Stimulated activated naive CD8-positive, alpha-beta T cell treated with anti-CD3 and anti-CD28 coated beads, Interleukin-15, Interleukin-2, amounts not matched to agents 100 ng/mL and 50 ng/mL, for 24 hours (primary cell): ENCODE data around the gene ZBTB46.

Experiments used
- H3K27ac Mint-ChIP-seq: one replicate; pipeline ENCODE4 v1.8.0; 2021; ENCODE audit warnings: mild to moderate bottlenecking, mixed read lengths
- H3K27me3 Mint-ChIP-seq: one replicate; pipeline ENCODE4 v1.8.0; 2021; ENCODE audit warnings: mixed read lengths
- H3K36me3 Mint-ChIP-seq: one replicate; pipeline ENCODE4 v1.8.0; 2021; ENCODE audit warnings: low read depth, mixed read lengths
- H3K4me1 Mint-ChIP-seq: one replicate; pipeline ENCODE4 v1.8.0; 2021; ENCODE audit warnings: low read depth, mixed read lengths
- H3K4me3 Mint-ChIP-seq: one replicate; pipeline ENCODE4 v1.8.0; 2021; ENCODE audit warnings: mild to moderate bottlenecking, mixed read lengths
- H3K9me3 Mint-ChIP-seq: one replicate; pipeline ENCODE4 v1.8.0; 2021; ENCODE audit warnings: mixed read lengths

Gene ZBTB46

GRCh38 chr20:63748934-63749270, 82.2 kb downstream of the ZBTB46 start:
- Mint-ChIP-seq H3K9me3 (no peaks in the 10 kb centered on the region), H3K4me1 (peaks cover 8% of the 10 kb centered on the region), H3K4me3 (no peak overlapping the region), H3K27ac (no peak overlapping the region), H3K27me3 (no peaks in the 10 kb centered on the region), H3K36me3 (no peaks in the 10 kb centered on the region)

DNA sequence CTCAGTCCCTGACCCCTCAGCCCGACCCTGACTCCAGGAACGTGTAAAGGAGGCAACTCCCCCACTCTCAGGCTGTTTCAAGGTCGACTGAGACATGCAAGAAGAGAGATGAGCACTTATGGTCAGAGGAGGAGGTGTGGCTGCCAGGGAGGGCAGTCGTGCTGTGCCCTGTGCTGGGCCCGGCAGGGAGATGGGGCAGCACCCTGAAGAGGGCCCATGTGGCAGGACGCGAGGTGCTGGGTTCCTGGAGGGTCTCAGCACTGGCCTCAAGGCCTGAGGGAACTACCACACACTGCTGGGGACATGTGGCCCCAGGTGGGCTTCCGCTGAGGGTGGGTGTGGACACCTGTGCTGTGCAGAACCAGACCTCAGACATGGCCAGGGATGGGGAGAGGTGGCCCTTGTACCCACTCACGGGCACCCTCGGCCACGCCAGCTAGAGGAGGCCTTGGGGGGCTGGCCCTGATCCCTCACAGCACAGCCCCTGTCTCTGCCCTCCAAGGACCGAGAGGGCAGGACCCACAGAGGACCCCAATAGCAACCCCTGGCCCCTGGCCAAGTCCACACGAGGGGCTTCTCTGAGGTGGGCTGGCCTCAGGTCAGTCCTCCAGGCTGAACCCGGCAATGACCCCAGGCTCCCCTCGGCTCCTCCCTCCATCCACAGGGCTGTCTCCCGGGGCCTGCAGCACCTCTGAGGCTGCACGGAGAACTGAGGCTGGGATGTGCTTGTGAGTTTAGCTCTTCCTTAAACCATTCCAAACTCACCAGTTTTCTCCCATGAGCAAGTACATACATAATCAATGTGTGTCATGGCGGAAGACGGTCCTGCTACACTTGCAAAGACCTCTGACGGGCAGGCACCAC, 82.8 kb downstream of the ZBTB46 start:
- Mint-ChIP-seq H3K4me1 (peaks cover 8% of the 10 kb centered on the region), H3K9me3 (no peaks in the 10 kb centered on the region), H3K27me3 (no peaks in the 10 kb centered on the region), H3K27ac (no peak overlapping the region), H3K4me3 (no peak overlapping the region), H3K36me3 (no peaks in the 10 kb centered on the region)

GRCh38 chr20:63747622-63748069, 83.4 kb downstream of the ZBTB46 start:
- no peaks in the 10 kb centered on the region for H3K9me3 Mint-ChIP-seq
- no peak overlapping the region for H3K27ac Mint-ChIP-seq
- no peak overlapping the region for H3K4me3 Mint-ChIP-seq
- no peaks in the 10 kb centered on the region for H3K27me3 Mint-ChIP-seq
- H3K36me3 Mint-ChIP-seq, result no peaks in the 10 kb centered on the region
- H3K4me1 Mint-ChIP-seq, result peaks cover 8% of the 10 kb centered on the region

DNA sequence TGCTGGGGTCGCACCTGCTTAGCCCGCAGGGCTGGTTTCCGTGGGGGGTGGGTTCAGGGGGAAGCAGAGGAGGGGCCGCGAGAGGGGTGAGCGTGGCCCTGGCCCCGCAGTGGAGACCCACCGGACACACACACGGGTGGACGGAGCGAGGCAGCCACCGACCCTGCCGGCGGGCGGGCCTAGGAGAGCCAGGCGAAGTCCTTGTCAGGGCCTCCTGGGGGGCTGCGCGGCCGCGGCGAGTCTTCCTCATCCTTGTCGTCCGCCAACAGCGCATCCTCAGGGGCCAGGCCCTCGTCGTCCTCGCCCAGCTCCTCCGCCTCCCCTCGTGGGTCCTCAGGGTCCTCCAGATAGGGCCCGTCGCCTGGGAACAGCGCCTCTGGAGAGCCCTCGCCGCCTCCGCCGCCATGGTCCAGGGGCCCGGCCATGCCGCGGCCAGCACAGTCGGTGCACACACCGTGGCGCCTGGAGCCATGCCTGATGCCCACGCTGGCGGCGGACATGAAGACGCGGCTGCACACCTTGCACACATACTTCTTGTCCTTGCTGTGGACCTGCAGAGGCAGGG, 84.2 kb downstream of the ZBTB46 start:
- H3K4me3 Mint-ChIP-seq, result no peak overlapping the region
- H3K27me3 Mint-ChIP-seq, result no peaks in the 10 kb centered on the region
- peaks cover 8% of the 10 kb centered on the region for H3K4me1 Mint-ChIP-seq
- no peaks in the 10 kb centered on the region for H3K36me3 Mint-ChIP-seq
- no peak overlapping the region for H3K27ac Mint-ChIP-seq
- H3K9me3 Mint-ChIP-seq, result no peaks in the 10 kb centered on the region

- Mint-ChIP-seq H3K4me1 (peaks cover 5% of the 10 kb centered on the region), H3K4me3 (no peak overlapping the region), H3K36me3 (no peaks in the 10 kb centered on the region), H3K9me3 (no peaks in the 10 kb centered on the region), H3K27me3 (no peaks in the 10 kb centered on the region), H3K27ac (no peak overlapping the region)
These were observed 84.9 kb downstream of the ZBTB46 start for GRCh38 chr20:63745961-63746731.

DNA sequence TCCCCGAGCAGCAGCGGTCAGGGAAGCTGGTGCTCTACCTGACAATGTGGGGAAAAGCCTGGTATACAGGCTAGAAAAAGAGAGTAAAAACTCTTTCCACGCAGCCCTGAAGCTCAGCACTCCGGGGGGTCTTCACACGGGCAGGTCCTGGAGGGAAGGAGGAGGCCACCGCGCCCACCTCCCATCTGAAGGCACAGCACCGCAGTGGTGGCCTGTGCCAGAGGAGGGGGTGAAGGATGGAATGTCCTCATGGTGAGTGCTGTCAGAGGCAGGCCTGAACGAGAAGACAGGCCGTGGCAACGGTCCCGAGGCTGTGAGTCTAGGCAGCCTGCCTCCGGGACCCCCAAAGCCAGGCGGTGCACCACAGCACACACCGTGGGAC, 85.6 kb downstream of the ZBTB46 start:
- H3K27me3 Mint-ChIP-seq, result no peaks in the 10 kb centered on the region
- no peak overlapping the region for H3K4me3 Mint-ChIP-seq
- H3K4me1 Mint-ChIP-seq, result no peaks in the 10 kb centered on the region
- H3K36me3 Mint-ChIP-seq, result no peaks in the 10 kb centered on the region
- no peaks in the 10 kb centered on the region for H3K9me3 Mint-ChIP-seq
- H3K27ac Mint-ChIP-seq, result no peak overlapping the region

- H3K36me3 Mint-ChIP-seq, result no peaks in the 10 kb centered on the region
- H3K4me3 Mint-ChIP-seq, result no peak overlapping the region
- no peaks in the 10 kb centered on the region for H3K4me1 Mint-ChIP-seq
- no peaks in the 10 kb centered on the region for H3K9me3 Mint-ChIP-seq
- no peaks in the 10 kb centered on the region for H3K27me3 Mint-ChIP-seq
- H3K27ac Mint-ChIP-seq, result no peak overlapping the region
These were observed 86.3 kb downstream of the ZBTB46 start for GRCh38 chr20:63744574-63745423.

- no peak overlapping the region for H3K27ac Mint-ChIP-seq
- H3K36me3 Mint-ChIP-seq, result no peaks in the 10 kb centered on the region
- no peaks in the 10 kb centered on the region for H3K27me3 Mint-ChIP-seq
- H3K4me3 Mint-ChIP-seq, result no peak overlapping the region
- H3K4me1 Mint-ChIP-seq, result no peaks in the 10 kb centered on the region
- H3K9me3 Mint-ChIP-seq, result no peaks in the 10 kb centered on the region
These were observed 86.9 kb downstream of the ZBTB46 start for GRCh38 chr20:63744158-63744557.

GRCh38 chr20:63743210-63743970, 87.7 kb downstream of the ZBTB46 start:
- H3K4me3 Mint-ChIP-seq, result no peak overlapping the region
- no peak overlapping the region for H3K27ac Mint-ChIP-seq
- no peaks in the 10 kb centered on the region for H3K4me1 Mint-ChIP-seq
- H3K36me3 Mint-ChIP-seq, result no peaks in the 10 kb centered on the region
- no peaks in the 10 kb centered on the region for H3K27me3 Mint-ChIP-seq
- no peaks in the 10 kb centered on the region for H3K9me3 Mint-ChIP-seq

GRCh38 chr20:63742381-63743024, 88.6 kb downstream of the ZBTB46 start:
- Mint-ChIP-seq H3K36me3 (no peaks in the 10 kb centered on the region), H3K27ac (no peak overlapping the region), H3K27me3 (no peaks in the 10 kb centered on the region), H3K4me1 (no peaks in the 10 kb centered on the region), H3K9me3 (no peaks in the 10 kb centered on the region), H3K4me3 (no peak overlapping the region)

DNA sequence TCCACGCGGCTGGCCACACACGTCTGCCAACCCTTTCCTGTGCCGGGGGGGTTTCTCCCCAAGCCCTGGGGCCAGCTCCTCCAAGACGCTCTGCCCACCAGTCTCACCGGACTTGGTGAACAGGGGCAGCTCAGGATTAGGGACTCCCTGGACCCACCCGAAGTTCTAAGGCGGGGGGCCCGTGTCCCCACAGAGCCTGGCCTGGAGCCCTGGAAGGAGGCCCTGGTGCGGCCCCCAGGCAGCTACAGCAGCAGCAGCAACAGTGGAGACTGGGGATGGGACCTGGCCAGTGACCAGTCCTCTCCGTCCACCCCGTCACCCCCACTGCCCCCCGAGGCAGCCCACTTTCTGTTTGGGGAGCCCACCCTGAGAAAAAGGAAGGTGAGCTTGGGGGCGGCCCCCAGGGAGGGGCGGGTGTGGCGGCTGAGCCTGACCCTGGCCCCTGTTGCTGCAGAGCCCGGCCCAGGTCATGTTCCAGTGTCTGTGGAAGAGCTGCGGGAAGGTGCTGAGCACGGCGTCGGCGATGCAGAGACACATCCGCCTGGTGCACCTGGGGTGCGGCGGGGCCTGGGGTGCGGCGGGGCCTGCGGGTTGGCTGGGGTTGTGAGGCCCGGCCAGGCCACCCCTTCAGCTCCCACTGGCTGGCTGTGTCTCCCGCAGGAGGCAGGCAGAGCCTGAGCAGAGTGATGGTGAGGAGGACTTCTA, 89.2 kb downstream of the ZBTB46 start:
- H3K36me3 Mint-ChIP-seq, result no peaks in the 10 kb centered on the region
- peaks cover 4% of the 10 kb centered on the region for H3K4me1 Mint-ChIP-seq
- no peak overlapping the region for H3K4me3 Mint-ChIP-seq
- H3K27ac Mint-ChIP-seq, result no peak overlapping the region
- no peaks in the 10 kb centered on the region for H3K9me3 Mint-ChIP-seq
- no peaks in the 10 kb centered on the region for H3K27me3 Mint-ChIP-seq

- no peak overlapping the region for H3K27ac Mint-ChIP-seq
- peaks cover 9% of the 10 kb centered on the region for H3K4me1 Mint-ChIP-seq
- no peaks in the 10 kb centered on the region for H3K9me3 Mint-ChIP-seq
- H3K36me3 Mint-ChIP-seq, result no peaks in the 10 kb centered on the region
- H3K4me3 Mint-ChIP-seq, result no peak overlapping the region
- no peaks in the 10 kb centered on the region for H3K27me3 Mint-ChIP-seq
These were observed 89.7 kb downstream of the ZBTB46 start for GRCh38 chr20:63741354-63741675.

GRCh38 chr20:63740627-63741353, 90.3 kb downstream of the ZBTB46 start:
- Mint-ChIP-seq H3K9me3 (no peaks in the 10 kb centered on the region), H3K4me1 (peaks cover 15% of the 10 kb centered on the region), H3K27ac (no peak overlapping the region), H3K27me3 (no peaks in the 10 kb centered on the region), H3K4me3 (no peak overlapping the region), H3K36me3 (peaks cover 4% of the 10 kb centered on the region)
